ENCODE measurements around the gene RHBDF2.
"Not testable (repeated sequence)": the region's sequence is repeated elsewhere in the genome, so short reads cannot be mapped to it uniquely, and the experiment has no call there.

Gene RHBDF2

GRCh38 chr17:76537578-76538280, 36.5 kb upstream of the RHBDF2 start, which contains the start of gene CYGB:
Gene CYGB (minus strand): TSS chr17:76537709. CDS start chr17:76537542, 167 bp downstream.
- no peak for DNase-seq

GRCh38 chr17:76537288-76537577, 36.0 kb upstream of the RHBDF2 start:
- DNase-seq, result no peak

DNA sequence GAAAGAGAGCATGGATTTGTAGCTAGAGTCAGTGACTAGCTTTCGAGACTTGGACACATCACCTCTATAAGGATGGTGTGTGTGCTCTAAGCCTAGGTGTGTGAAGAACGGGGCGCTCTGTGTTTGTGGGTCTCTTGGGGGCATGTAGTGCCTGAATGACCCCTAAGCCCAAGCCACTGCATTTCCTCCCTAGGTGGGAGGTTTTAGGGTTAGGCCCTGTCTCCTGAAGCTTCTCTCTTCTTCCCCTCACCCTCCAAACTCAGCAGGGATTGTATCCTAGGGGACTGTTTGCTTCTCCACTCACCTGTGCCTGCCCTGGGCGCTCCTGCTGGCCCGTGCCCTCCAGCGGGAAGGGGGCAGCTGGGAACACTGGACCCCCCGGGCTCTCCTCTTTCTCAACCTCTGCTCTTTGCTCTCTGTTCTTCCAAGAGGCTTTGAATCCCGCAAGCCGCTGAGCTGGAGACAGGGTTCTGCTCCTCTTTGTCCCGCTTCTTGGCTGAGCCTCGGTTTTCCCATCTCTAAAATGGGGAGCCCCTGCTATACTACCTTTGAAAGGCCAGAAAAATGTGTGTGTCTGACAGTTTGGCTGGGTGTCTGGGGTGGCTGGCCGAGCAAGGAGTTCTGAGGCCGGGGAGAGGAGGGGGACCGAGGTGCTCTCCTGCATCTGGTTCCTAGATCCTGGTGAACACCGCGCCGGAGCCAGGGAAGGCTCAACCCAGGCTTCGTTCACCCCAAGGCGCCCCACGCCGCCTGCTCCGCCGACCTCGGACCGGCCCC, 35.5 kb upstream of the RHBDF2 start:
- no peak for DNase-seq

GRCh38 chr17:76535788-76536510, 34.7 kb upstream of the RHBDF2 start:
- no peak for DNase-seq

GRCh38 chr17:76534831-76535732, 33.9 kb upstream of the RHBDF2 start:
- no peak for DNase-seq

DNA sequence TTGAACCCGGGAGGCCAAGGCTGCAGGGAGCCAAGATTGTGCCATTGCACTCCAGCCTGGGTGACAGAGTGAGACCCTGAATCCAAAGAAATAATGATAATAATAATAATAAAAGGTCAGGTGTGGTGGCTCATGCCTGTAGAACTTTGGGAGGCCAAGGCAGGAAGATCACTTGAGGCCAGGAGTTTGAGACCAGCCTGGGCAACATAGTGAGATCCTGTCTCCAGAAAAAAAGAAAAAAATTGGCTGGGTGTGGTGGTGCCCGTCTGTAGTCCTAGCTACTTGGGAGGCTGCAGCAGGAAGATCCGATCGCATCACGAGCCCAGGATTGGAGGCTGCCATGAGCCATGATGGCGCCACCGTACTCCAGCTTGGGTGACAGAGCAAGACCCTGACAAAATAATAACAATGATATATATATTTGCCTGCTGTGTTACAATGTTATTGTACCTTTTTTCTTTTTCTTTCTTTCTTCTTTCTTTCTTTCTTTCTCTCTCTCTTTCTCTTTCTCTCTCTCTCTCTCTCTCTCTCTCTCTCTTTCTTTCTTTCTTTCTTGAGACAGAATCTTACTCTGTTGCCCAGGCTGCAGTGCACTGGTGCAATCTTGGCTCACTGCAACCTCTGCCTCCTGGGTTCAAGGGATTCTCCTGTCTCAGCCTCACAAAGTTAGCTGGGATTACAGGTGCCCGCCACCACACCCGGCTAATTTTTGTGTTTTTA, 32.6 kb upstream of the RHBDF2 start:
- not testable (repeated sequence) for DNase-seq

- no peak for DNase-seq
These were observed 30.9 kb upstream of the RHBDF2 start for GRCh38 chr17:76532072-76532651.

GRCh38 chr17:76531486-76532038, 30.3 kb upstream of the RHBDF2 start:
- no peak for DNase-seq

DNA sequence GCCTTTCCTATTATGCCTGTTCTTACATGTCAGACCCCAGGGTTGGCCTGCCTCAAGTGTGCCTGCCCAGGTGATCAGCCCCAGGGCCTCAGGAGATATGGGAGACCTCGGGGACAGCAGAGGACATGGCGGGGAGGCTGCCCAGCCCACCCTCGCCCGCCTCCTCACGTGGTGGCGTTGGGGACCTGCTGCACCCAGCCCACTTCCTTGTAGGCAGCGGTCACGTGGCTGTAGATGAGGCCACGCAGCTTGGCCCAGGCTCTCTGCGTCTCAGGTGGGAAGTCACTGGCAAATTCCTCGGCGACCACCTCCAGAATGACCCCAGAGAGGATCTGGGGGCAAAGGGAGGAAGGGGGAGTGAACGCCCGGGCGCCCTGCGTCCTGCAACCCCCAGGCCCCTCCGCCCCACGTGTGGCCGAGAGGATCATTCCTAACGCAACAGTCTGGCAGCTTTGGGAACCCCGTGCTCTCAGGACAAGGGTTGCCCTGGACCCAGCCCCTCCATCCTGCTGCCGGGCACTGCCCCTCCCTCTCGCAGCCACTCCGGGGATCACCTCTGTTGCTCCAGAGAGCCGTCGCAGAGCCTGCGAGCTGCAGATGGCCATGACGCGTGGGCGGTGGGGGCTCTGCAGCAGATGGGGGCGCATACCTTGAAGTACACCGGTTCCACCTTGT, 29.7 kb upstream of the RHBDF2 start:
- DNase-seq, result no peak

DNA sequence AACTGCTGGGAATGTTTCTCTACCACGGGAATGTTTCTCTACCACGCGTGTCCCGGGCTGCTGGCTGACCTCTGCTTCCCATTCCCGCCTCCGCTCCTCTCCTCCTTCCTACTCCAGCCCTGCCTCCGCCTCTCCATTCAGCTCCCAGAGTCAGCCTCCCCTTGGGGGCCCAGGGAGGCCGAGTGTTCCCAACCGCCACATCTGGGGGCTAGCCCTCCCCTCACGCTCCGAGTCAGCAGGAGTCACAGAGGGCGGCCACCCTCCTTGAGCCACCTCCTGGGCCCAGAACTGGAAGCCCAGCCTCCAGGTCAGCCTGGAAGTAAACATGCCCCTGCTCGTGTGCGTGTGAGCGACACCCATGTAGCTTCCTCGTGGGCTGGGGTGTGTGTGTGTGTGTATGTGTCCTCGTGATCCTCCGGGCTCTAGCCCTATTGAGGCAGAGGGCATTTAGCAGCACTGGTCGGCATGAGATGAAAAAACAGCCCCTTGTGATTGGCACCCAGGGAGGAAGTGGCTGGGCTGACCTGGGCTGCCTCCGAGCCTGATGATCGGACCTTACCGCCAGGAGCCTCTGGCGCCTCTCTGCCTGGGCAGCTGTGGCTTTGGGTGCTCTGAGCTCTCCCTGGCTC, 29.0 kb upstream of the RHBDF2 start:
- DNase-seq, result no peak

DNA sequence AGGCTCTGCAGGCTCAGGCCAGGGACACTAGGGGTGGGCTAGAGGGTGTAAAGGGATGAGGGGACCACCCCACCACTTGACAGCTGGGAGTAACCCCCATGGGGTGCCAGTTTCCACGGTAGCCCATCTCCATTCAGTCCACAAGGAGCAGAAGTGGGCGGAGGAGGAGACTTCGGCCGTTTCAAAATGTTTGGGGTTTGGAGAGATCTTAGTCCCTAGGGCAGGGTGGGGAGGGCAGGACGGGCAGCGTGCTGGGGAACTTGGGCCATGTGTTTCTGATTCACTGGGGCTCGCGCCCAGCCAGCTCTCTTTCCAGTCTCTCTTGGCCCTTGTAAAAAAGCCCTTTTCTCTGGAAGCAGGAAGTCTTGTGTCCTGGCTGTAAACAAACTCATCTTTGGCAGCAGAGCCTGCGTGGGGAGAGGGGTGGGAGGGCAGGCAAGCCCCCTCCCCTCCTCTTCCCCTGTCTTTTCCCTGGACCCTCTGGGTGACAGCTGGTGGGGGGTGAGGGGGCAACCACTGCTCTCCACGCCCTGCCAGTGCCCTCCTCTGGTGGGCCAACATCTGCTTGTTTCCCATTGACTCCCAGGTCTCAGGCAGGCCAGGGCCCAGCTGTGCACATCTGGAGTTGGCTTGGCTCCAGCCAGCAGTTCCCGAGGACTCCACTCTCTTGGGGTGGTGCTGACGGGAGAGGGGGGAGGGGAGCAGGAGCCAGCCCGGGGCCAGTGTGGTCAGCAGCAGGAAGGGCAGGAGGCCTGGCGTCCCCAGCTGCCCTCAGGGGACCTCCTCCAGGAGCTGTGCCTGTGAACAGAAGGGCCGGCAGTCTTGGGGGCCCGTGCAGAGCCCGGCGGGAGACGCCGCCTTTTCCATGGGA, 28.2 kb upstream of the RHBDF2 start:
- DNase-seq, result no peak

DNA sequence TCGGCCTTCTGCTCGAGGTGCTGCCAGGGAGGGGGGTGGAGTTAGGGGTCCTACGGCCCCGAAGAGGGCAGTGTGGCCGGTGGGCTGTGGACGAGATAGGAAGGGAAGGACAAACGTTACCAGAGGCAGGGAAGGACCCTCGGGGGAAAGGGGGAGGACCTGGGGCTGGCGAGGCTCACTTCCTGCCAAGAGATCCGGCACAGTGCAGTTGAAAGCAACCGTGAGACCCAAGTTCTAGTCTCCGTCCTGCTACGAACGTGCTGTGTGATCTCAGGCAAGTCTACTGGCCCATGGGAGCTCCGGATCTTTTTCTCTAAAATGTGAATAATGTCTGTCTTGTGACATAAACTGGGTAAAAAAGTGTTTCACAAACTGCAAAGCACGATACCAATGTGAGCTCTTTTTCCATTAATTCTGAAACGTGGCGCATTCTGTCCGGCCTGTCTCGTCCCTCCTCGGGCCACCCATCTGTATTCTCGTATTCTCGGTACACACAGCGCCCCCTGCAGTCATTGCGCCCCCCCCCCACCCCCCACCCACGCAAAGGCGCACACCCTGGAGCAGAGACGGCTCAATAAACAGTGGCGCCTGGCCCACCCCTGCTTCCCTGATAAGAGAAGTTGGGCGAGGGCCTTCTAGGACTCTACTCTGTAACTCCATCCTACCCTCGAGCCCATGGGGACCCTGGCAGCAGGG, 27.5 kb upstream of the RHBDF2 start:
- DNase-seq, result no peak

- no peak for DNase-seq
These were observed 26.9 kb upstream of the RHBDF2 start for GRCh38 chr17:76528156-76528527.

- DNase-seq, result peak in 1 of 2 donors; percentile 43
These were observed 26.3 kb upstream of the RHBDF2 start for GRCh38 chr17:76527430-76528111.

GRCh38 chr17:76527016-76527415, 25.8 kb upstream of the RHBDF2 start:
- not testable (repeated sequence) for DNase-seq

GRCh38 chr17:76525513-76525833, 24.2 kb upstream of the RHBDF2 start:
- DNase-seq, result not testable (repeated sequence)

DNA sequence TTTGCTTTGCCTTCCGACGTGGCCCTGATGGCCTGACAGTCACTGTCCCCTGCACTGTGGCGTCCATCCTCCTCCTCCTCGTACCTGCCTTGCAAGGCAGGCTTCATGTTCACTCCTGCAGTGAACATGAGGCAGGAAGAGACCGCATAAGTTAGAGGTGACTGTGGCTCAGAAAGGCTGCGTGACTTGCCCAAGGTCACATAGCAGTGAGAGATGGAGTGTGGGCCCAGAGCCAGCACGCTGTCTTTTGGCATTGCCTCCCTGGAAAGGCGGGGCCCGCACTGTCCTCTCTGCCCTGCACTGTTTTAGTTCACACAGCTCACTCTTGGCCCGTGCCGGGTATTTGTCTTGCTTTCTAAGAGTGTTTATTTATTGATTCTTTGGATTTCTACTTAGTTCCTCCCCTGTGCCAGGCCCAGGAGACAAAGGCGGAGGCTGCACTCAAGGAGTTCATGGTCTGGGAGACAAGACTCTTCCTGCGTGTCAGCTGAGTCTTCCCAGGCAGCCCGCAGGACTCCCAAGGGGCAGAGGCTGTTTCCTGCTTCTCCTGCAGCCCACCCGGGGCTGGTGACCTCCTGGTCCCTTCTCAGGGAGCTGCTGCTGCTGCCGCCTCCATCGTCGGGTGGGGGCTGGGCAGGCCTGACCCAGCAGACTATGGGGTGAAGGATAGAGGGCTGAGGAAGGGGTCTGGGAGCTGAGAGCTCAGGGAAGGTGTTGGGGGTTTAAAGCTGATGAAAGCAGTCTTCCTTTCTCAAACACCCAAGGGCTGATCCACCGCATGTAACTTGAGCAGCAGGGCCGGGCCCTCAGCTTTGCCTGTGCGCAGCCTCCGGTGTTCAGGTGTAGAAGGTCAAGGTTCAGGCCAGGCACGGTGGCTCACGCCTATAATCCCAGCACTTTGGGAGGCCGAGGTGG, 23.6 kb upstream of the RHBDF2 start:
- no peak for DNase-seq
